ENCODE measurements around the gene WDR74. TPM values are rescaled to one million over a fixed set of nuclear protein-coding genes. Genes with fewer than 3 reads are reported as not detected.

WDR74 gene
- total and polyA plus RNA-seq, 9 of the 15 experiments (the other 6 are each of a cell fraction or from before 2014, with no cell fraction given): 32.7 to 210 (median 114) TPM

GRCh38 chr11:62831520-62832335 lies 7.7 kb downstream of the WDR74 start, which contains the start of gene STX5 (continued):
- TF ChIP-seq ZNF318 (IDR thresholded peaks at IDR 0.05; ENCODE audit: borderline replicate concordance in 1 of 2, low read depth in 1 of 2): peak in 1 of 2 experiments; percentile 21; a peak in 1 of 4 replicates
- TF ChIP-seq POLR3A (IDR thresholded peaks at IDR 0.05; ENCODE audit: borderline replicate concordance, extremely low read depth, insufficient read depth, insufficient read length): no peak
- no peak for TF ChIP-seq RBM34 (IDR thresholded peaks at IDR 0.05; ENCODE audit: borderline replicate concordance, insufficient read depth, low read length)
- TF ChIP-seq FOXK1 (CRISPR knock-in tag; IDR thresholded peaks at IDR 0.05; ENCODE audit: borderline replicate concordance): no peak
- TF ChIP-seq EP400 (IDR thresholded peaks at IDR 0.05): peak; percentile 99
- TF ChIP-seq KLF10 (CRISPR knock-in tag; IDR thresholded peaks at IDR 0.05): no peak
- TF ChIP-seq, protein P1, sequence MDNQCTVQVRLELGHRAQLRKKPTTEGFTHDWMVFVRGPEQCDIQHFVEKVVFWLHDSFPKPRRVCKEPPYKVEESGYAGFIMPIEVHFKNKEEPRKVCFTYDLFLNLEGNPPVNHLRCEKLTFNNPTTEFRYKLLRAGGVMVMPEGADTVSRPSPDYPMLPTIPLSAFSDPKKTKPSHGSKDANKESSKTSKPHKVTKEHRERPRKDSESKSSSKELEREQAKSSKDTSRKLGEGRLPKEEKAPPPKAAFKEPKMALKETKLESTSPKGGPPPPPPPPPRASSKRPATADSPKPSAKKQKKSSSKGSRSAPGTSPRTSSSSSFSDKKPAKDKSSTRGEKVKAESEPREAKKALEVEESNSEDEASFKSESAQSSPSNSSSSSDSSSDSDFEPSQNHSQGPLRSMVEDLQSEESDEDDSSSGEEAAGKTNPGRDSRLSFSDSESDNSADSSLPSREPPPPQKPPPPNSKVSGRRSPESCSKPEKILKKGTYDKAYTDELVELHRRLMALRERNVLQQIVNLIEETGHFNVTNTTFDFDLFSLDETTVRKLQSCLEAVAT (IDR thresholded peaks at IDR 0.05): peak in 1 of 2 experiments; percentile 25; a peak in 2 of 4 replicates
- no peak for TF ChIP-seq ZNF174 (CRISPR knock-in tag; IDR thresholded peaks at IDR 0.05)
- TF ChIP-seq ETV1 (tag; conservative IDR thresholded peaks at IDR 0.05; ENCODE audit: low read depth): 0 out of 2 replicates have a peak, but pooled peaks have one; percentile 19
- peak; percentile 95 for TF ChIP-seq NFYB (IDR thresholded peaks at IDR 0.05; ENCODE audit: extremely low read depth, insufficient read length)
- TF ChIP-seq, protein P2, sequence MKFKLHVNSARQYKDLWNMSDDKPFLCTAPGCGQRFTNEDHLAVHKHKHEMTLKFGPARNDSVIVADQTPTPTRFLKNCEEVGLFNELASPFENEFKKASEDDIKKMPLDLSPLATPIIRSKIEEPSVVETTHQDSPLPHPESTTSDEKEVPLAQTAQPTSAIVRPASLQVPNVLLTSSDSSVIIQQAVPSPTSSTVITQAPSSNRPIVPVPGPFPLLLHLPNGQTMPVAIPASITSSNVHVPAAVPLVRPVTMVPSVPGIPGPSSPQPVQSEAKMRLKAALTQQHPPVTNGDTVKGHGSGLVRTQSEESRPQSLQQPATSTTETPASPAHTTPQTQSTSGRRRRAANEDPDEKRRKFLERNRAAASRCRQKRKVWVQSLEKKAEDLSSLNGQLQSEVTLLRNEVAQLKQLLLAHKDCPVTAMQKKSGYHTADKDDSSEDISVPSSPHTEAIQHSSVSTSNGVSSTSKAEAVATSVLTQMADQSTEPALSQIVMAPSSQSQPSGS (CRISPR knock-in tag; IDR thresholded peaks at IDR 0.05): no peak
- TF ChIP-seq, protein P3, sequence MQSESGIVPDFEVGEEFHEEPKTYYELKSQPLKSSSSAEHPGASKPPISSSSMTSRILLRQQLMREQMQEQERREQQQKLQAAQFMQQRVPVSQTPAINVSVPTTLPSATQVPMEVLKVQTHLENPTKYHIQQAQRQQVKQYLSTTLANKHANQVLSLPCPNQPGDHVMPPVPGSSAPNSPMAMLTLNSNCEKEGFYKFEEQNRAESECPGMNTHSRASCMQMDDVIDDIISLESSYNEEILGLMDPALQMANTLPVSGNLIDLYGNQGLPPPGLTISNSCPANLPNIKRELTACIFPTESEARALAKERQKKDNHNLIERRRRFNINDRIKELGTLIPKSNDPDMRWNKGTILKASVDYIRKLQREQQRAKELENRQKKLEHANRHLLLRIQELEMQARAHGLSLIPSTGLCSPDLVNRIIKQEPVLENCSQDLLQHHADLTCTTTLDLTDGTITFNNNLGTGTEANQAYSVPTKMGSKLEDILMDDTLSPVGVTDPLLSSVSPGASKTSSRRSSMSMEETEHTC (IDR thresholded peaks at IDR 0.05): no peak
- no peak for TF ChIP-seq ZKSCAN8 (CRISPR knock-in tag; IDR thresholded peaks at IDR 0.05)
- TF ChIP-seq MBD2 (IDR thresholded peaks at IDR 0.05; ENCODE audit: borderline replicate concordance, low read depth): peak; percentile 96

Measured in K562 (cell line).